Subcutaneous adipose tissue (tissue), 4 donors: ENCODE results near the gene TNFAIP2. TPM values are rescaled to one million over a fixed set of nuclear protein-coding genes. Genes with fewer than 3 reads are reported as not detected.

Experiments used
- total RNA-seq, 4 donors: library from RNA; depleted of rRNA; stranded (reverse); fragments of >200 nt; gene quantifications; one replicate each; pipeline ENCODE4 v1.1.0, GENCODE V29; 2016
- TF ChIP-seq, protein P1 (sequence below): fragments of 450-650 bp; IDR thresholded peaks from one replicate; pipeline ENCODE4 v1.5.1; 2016; ENCODE audit warnings: low read depth, mild to moderate bottlenecking, control low read depth, antibody characterized with exemption, moderate library complexity

Gene TNFAIP2
- total RNA-seq, 4 donors from 2014 or later = 54.7 to 145 (median 65.4) TPM

DNA sequence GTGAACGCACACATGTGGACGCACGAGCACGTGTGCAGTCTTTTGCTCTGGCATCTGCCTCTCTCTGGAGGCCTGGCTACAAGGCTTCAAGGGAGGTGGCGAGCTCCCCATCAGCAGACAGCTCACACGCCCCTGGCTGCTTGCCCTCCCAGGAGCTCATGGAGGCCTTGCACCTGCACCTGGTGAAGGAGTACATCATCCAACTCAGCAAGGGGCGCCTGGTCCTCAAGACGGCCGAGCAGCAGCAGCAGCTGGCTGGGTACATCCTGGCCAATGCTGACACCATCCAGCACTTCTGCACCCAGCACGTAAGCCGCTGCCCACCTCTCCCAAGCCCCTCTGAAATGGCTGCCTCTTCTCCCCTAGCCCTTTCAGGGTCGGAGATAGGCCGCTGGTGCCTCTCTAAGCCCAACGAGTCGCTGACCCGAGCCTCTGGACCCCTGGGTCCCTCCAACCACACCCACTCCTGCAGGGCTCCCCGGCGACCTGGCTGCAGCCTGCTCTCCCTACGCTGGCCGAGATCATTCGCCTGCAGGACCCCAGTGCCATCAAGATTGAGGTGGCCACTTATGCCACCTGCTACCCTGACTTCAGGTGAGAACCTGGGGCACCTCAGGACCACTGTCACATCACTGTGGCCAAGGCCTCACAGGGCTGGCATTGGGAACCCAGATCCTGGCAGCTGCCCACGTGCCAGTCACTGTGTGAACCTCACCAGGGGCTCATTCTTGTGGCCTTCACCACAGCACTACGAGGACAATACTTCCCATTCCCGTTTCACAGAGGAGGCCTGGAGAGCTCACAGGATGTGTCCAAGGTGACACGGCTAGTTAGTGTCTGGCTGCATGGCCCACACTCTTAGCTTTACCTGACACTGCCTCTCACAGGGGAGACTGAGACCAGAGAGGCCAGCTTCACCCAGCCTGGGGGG, 10.2 kb downstream of the TNFAIP2 start:
- TF ChIP-seq, protein P1, sequence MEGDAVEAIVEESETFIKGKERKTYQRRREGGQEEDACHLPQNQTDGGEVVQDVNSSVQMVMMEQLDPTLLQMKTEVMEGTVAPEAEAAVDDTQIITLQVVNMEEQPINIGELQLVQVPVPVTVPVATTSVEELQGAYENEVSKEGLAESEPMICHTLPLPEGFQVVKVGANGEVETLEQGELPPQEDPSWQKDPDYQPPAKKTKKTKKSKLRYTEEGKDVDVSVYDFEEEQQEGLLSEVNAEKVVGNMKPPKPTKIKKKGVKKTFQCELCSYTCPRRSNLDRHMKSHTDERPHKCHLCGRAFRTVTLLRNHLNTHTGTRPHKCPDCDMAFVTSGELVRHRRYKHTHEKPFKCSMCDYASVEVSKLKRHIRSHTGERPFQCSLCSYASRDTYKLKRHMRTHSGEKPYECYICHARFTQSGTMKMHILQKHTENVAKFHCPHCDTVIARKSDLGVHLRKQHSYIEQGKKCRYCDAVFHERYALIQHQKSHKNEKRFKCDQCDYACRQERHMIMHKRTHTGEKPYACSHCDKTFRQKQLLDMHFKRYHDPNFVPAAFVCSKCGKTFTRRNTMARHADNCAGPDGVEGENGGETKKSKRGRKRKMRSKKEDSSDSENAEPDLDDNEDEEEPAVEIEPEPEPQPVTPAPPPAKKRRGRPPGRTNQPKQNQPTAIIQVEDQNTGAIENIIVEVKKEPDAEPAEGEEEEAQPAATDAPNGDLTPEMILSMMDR = no peak

DNA sequence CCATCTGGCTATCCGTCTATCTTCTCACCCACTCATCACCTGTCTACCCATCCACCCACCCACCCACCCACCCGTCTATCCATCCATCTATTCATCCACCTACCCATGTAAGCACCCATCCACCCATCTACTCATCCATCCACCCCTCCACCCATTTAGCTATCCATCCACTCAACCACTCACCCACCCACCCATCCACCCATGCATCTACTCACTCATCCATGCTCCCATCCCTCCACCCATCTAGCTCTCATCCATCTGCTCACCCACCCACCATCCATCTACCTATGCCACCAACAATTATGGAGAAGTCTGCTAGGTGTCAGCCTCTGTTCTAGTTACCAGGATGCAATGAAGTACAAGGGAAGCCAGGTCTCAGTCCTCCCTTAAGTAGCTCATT, 11.1 kb downstream of the TNFAIP2 start:
- TF ChIP-seq, protein P1 = no peak

DNA sequence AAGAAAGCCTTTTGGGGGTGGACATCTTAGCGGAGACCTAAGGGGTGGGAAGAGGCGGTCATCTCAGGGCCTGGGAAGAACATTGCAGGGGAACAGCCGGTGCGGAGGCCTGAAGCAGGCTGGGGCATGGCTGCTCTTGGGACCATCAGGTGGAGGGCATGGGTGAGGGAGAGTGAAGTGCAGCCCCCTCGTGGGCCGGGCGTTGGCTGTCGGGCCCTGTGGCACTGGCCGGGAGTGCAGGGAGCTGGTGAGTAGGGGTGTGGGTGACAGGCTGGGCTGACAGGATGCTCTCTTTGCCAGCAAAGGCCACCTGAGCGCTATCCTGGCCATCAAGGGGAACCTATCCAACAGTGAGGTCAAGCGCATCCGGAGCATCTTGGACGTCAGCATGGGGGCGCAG, 11.7 kb downstream of the TNFAIP2 start:
- TF ChIP-seq, protein P1 = no peak

DNA sequence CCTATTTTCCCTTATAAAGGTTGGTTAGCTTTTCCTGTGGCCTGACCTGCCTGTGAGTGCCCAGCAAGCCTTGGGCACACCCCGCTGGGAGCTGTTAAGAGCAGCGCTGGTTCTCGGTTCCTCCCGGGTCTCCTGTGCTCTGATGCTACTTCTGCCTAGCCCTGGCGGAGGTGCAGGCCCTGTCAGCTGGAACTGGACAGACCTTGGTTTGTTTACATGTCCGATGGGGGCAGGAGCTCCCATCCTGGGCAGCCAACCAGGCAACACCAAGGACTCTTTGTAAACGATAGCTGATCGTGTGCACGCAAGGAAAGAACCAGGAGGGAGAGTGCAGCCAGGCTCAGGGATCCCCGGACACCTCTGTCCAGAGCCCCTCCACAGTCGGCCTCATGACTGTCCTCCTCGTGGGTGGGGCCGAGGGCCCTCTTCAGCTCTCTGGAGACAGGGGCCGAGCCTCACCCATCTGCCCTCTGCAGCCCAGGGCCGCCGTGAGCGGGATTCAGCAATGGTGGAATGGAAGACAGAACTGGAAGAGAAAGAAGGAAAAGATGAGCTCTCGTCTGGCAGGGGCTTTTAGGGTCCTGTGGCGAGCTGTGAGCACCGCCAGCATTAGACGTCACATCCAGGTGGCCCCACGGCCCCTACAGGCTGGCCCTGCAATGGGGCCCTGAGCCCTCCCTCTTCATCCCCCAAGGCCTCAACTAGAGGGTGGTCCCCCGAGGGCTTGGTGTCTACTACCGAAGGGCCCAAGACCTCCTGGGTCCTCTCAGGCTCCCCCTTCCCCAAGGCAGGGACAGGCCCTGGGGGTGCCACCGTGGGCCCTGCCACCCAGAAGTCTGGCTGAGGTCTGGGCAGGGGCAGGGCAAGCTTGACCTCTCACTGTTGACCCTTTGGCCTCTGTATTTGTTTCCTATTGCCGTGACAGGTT, 12.3 kb downstream of the TNFAIP2 start:
- TF ChIP-seq, protein P1 = no peak

DNA sequence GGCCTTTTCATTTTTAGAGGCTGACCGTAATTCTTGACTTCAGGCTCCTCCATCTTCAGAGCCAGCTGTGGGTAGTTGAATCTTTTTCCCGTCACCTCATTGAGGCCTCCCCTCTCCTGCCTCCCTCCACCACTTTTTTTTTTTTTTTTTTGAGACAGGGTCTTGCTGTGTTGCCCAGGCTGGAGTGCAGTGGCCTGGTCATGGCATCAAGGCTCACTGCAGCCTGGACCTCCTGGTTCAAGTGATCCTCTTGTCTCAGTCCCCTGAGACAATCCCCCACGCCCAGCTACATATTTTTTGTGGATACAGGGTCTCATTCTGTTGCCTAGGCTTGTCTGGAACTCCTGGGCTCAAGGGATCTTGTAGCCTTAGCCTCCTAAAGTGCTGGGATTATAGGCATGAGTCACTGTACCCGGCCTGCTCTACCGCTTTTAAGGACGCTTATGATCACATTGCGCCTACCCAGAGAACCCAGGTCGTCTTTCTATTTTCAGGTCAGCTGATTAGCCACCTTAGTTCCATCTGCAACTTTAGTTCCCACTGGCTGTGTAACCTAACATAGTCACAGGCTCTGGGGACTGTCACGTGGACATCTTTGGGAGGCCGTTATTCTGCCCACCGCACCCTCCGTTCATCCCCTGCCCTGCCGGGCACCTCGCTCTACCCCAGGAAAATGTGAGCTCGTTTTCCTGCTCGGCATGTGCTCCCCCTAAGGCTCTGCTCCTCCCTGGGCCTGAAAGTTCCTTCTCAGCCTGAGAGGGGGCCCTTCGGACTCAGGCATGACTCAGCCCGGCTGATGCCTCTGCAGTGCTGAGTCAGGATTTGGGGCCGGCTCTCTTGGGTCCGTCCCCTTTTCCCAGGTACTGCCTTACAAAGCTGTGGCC, 13.4 kb downstream of the TNFAIP2 start:
- TF ChIP-seq, protein P1 = no peak

DNA sequence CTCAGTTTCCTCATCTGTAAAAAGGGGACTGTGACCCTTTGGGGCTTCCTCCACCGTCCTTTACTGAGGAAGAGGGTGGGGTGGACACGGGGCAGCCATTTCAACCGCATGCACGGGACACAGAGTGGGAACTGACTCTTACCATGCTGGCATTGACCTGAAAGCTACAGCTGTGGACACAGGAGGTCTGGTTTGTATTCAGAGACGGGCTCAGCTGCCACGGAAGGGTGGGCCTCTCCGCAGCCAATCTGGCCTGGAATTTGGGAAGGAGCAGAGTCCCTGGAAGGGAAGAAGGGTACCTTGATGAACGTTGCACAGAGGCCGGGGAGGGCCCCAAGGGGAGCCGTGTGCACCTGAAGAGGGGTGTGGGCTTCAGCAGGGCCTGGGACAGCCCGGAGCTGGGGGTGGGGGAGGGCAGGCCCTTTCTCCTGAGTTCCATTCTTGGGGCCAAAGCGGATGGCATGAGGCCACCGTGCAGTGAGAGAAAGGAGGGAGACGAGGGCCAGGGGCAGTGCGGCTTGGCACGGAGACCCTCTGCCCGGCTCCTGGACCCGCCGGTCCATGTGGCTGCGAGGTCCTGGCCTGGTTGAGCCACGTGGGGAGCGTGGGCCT, 14.5 kb downstream of the TNFAIP2 start:
- TF ChIP-seq, protein P1 = no peak
